Kidney epithelial cell (primary cell): ENCODE measurements around the gene CACNG1. TPM values are rescaled to one million over a fixed set of nuclear protein-coding genes. Genes with fewer than 3 reads are reported as not detected.

Experiments
- DNase-seq: peaks from one replicate; pipeline ENCODE4 v3.0.0-alpha.2; 2010; ENCODE audit warnings: low read depth
- H3K27me3 ChIP-seq: 2 replicates; pipeline ENCODE4 v1.6.0; 2011; ENCODE audit warnings: low read length; ENCODE audit not compliant: control insufficient read depth, insufficient read depth
- H3K36me3 ChIP-seq: 2 replicates; pipeline ENCODE4 v1.5.1; 2011; ENCODE audit warnings: low read length; ENCODE audit not compliant: control insufficient read depth, insufficient read depth
- H3K4me3 ChIP-seq: 2 replicates; pipeline ENCODE4 v1.5.1; 2011; ENCODE audit warnings: low read depth, mild to moderate bottlenecking, control low read depth, low read length
- total RNA-seq: library from RNA; depleted of rRNA; stranded (reverse); fragments of >200 nt; gene quantifications from 2 replicates; pipeline ENCODE4 v1.2.3, GENCODE V29; 2015
- TF ChIP-seq, protein P1 (sequence below): IDR thresholded peaks from 2 replicates; pipeline ENCODE4 v1.5.1; 2011; ENCODE audit warnings: mild to moderate bottlenecking, moderate library complexity, low read length, control low read depth, inconsistent platforms; ENCODE audit not compliant: insufficient read depth, poor library complexity, severe bottlenecking

Gene CACNG1
- total RNA-seq, 1 donor from 2014 or later, result not detected

DNA sequence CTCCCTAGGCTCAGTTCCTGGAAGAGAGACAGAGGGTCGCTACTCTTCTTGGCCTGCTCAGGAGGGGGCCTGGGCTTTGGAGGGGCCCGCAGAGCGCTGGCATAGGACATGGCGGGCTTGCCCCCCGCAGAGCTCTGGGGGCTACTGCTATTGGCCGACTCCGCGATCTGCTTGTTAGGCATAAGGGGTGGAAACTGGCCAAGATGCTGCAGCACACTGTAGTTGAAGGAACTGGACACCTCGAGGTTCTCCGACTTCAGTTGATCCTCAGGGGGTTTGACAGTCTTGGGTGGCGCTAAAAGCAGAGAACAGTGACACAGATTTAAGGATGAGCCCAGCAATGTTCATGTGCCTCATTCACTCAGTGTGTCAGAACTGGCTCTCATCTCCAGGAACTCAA, 33.9 kb downstream of the CACNG1 start:
- Histone ChIP-seq H3K4me3 (no peak overlapping the region), H3K27me3 (no peaks in the 10 kb centered on the region), H3K36me3 (peaks cover 1% of the 10 kb centered on the region)
- TF ChIP-seq, protein P1, sequence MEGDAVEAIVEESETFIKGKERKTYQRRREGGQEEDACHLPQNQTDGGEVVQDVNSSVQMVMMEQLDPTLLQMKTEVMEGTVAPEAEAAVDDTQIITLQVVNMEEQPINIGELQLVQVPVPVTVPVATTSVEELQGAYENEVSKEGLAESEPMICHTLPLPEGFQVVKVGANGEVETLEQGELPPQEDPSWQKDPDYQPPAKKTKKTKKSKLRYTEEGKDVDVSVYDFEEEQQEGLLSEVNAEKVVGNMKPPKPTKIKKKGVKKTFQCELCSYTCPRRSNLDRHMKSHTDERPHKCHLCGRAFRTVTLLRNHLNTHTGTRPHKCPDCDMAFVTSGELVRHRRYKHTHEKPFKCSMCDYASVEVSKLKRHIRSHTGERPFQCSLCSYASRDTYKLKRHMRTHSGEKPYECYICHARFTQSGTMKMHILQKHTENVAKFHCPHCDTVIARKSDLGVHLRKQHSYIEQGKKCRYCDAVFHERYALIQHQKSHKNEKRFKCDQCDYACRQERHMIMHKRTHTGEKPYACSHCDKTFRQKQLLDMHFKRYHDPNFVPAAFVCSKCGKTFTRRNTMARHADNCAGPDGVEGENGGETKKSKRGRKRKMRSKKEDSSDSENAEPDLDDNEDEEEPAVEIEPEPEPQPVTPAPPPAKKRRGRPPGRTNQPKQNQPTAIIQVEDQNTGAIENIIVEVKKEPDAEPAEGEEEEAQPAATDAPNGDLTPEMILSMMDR, result no peak
- DNase-seq, result no peak

DNA sequence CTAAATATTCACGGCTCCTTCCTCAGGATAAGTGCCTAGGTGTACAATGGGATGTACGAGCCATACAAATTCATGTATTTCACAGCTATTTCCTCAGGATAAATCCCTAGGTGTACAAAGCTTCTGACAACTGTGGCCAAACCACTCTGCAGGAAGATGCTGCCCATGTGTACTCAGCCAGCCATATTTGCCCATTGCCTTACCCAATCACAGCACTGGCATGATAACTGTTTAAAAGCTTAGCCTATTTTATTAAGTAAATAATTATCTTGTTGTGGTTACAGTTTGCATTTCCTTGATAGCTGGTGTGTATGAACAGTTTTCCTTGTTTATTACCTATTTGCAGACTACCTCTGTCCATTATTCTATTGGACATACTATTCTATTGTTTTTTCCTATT, 35.1 kb downstream of the CACNG1 start:
- Histone ChIP-seq H3K27me3 (no peaks in the 10 kb centered on the region), H3K4me3 (no peak overlapping the region), H3K36me3 (peaks cover 1% of the 10 kb centered on the region)
- DNase-seq, result no peak
- TF ChIP-seq, protein P1, result no peak

DNA sequence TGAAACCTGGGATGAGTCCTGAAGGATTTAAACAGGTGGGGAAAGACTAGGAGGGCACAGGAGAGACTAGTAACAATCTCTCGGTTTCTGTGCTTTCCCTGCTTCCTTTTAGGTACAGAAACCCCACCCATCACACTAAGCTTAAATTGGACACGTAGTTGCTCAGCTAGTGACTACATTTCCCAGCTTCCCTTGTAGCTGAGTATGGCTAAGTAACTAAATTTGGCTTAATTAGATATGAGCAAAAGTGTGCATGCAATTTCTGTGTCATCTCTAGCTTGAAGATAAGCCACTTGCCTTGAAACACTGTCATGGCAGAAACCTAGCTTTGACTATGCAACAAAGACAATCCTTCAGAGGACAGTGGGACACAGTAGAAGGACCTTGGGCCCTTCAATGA, 36.5 kb downstream of the CACNG1 start:
- TF ChIP-seq, protein P1, result no peak
- no peak for DNase-seq
- H3K27me3 ChIP-seq, result no peaks in the 10 kb centered on the region
- peaks cover 1% of the 10 kb centered on the region for H3K36me3 ChIP-seq
- no peak overlapping the region for H3K4me3 ChIP-seq

DNA sequence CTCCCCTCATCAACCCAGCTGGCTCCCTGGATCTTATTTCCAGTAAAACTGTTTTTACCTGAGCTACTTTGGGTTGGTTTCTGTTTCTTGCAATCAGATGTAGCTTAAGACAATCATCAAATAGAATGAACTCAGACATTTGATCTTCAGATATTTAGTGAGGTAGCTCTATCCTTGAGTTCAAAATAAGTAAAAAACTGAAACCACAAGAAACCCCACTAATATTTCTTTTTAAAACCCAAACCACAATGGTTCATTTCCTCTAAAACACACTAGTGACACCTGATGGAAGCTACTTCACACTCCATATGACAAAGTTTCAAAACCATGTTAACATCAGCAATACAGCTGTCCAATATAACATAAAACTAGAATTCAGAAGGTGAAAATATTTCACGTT, 37.8 kb downstream of the CACNG1 start:
- Histone ChIP-seq H3K4me3 (no peak overlapping the region), H3K36me3 (peaks cover 1% of the 10 kb centered on the region), H3K27me3 (no peaks in the 10 kb centered on the region)
- DNase-seq, result no peak
- TF ChIP-seq, protein P1, result no peak

DNA sequence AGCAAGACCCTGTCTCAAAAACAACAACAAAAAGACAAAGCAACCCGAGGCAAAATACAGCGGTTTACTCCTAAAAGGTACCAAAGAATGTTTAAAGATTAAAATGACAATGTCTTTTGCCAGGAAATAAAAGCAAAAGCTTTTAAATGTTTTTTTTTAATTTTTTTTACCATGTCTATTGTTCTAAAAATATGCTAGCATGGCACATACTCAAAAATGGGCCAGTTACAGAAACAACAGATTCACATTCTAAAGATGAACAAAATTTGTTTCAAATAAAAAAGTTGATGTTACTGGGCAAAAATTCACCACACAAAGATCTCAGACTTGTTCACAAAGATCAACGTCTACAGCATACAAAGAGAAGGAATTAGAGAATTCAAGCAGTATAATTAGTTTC, 41.1 kb downstream of the CACNG1 start:
- no peaks in the 10 kb centered on the region for H3K36me3 ChIP-seq
- no peak for DNase-seq
- no peaks in the 10 kb centered on the region for H3K27me3 ChIP-seq
- H3K4me3 ChIP-seq, result no peak overlapping the region
- TF ChIP-seq, protein P1, result no peak

DNA sequence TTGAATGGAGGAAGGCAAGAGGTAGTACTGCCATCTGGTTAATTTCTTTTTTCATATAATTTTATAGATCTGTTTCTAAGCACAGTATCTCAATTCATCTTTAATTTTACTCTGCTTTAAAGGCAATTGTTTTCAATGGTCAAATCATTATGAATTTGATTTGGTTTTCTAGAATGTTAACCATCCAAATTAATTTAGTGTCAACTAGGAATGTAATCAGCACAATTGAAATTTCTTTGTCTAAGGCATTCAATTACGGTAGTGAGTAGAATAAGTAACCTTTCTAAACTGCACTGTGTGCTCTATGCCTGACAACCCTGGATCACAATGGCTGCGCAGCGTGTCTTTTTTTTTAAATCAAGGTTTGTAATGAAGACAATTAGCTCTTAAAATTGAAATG, 44.3 kb downstream of the CACNG1 start:
- DNase-seq, result no peak
- no peaks in the 10 kb centered on the region for H3K36me3 ChIP-seq
- no peak overlapping the region for H3K4me3 ChIP-seq
- TF ChIP-seq, protein P1, result no peak
- no peaks in the 10 kb centered on the region for H3K27me3 ChIP-seq
